ENCODE measurements around the gene CSF2RB.

- no peak for TF ChIP-seq PBX3 (IDR thresholded peaks at IDR 0.05; ENCODE audit: insufficient replicate concordance, low read depth, low read length)
- TF ChIP-seq CTCF (IDR thresholded peaks at IDR 0.05 in 2 of 3, conservative IDR thresholded peaks at IDR 0.05 in 1 of 3; ENCODE audit: control insufficient read depth in 2 of 3, extremely low read depth in 1 of 3, insufficient read depth in 1 of 3, low read depth in 3 of 3, low read length in 3 of 3) = no peak
- TF ChIP-seq RAD21 (IDR thresholded peaks at IDR 0.05; ENCODE audit: insufficient read depth, low read depth, low read length) = no peak
- TF ChIP-seq NR2C1 (IDR thresholded peaks at IDR 0.05) = no peak
- no peak for TF ChIP-seq EGR1 (IDR thresholded peaks at IDR 0.05; ENCODE audit: borderline replicate concordance in 1 of 2, low read depth in 2 of 2, low read length in 2 of 2)
- TF ChIP-seq MYC (IDR thresholded peaks at IDR 0.05; ENCODE audit: insufficient read depth, insufficient read length, insufficient replicate concordance, low read length, severe bottlenecking) = no peak
- TF ChIP-seq YY1 (IDR thresholded peaks at IDR 0.05; ENCODE audit: low read depth, low read length) = no peak
- no peak for TF ChIP-seq MAX (IDR thresholded peaks at IDR 0.05; ENCODE audit: low read depth, low read length)
- no peak for TF ChIP-seq SIN3A (IDR thresholded peaks at IDR 0.05; ENCODE audit: low read depth, low read length)
These were observed 12.5 kb upstream of the CSF2RB start for GRCh38 chr22:36900880-36901279.

All from GM12878 (cell line).